Large intestine (tissue), 3 donors: Measurements from ENCODE around the gene POLN. TPM values are rescaled to one million over a fixed set of nuclear protein-coding genes. Genes with fewer than 3 reads are reported as not detected.
"Not testable (repeated sequence)": the region's sequence is repeated elsewhere in the genome, so short reads cannot be mapped to it uniquely, and the experiment has no call there.

Experiments used
- DNase-seq, 2 donors: peaks; one replicate each; pipeline versions ENCODE4 v3.0.0 to v3.0.0-alpha.2; 2013
- H3K27ac ChIP-seq: one replicate; pipeline ENCODE4 v1.5.1; 2013; ENCODE audit warnings: low read length
- H3K27me3 ChIP-seq: 2 replicates; pipeline ENCODE4 v1.6.1; 2013; ENCODE audit warnings: low read length; ENCODE audit not compliant: control insufficient read depth, insufficient read depth
- H3K36me3 ChIP-seq: 2 replicates; pipeline ENCODE4 v1.6.1; 2013; ENCODE audit warnings: low read length; ENCODE audit not compliant: control insufficient read depth, insufficient read depth
- H3K4me1 ChIP-seq: one replicate; pipeline ENCODE4 v1.6.1; 2013; ENCODE audit warnings: low read length; ENCODE audit not compliant: control insufficient read depth, insufficient read depth
- H3K4me3 ChIP-seq: one replicate; pipeline ENCODE4 v1.5.1; 2013; ENCODE audit warnings: low read length
- H3K9me3 ChIP-seq: one replicate; pipeline ENCODE4 v1.6.1; 2013; ENCODE audit warnings: mild to moderate bottlenecking, low read depth, low read length, moderate library complexity; ENCODE audit not compliant: control insufficient read depth
- WGBS: methylation state at CpG from one replicate; pipeline ENCODE4 v1.1.5; 2013; ENCODE audit warnings: low lambda C conversion rate; ENCODE audit not compliant: insufficient coverage; 5-methylcytosine and 5-hydroxymethylcytosine counted together
- polyA plus RNA-seq: library from polyadenylated mRNA; unstranded; fragments of 120-200 nt; gene quantifications from one replicate; pipeline ENCODE4 v1.2.1, GENCODE V29; 2013

POLN gene
- polyA plus RNA-seq, 1 donor = 2.3 TPM

GRCh38 chr4:2243681-2244380 is 1.9 kb upstream of the POLN start:
- WGBS = 57% methylated on average over 2 of the region's 5 CpGs
- H3K27ac ChIP-seq = no peak overlapping the region
- H3K4me1 ChIP-seq = peaks cover 40% of the 10 kb centered on the region

GRCh38 chr4:2241003-2241402 is 918 bp downstream of the POLN start:
- 1% methylated on average over 5 of the region's 7 CpGs for WGBS
- Histone ChIP-seq H3K27me3 (no peaks in the 10 kb centered on the region), H3K36me3 (peaks cover 6% of the 10 kb centered on the region), H3K4me3 (peak overlapping the region; percentile 93), H3K9me3 (no peaks in the 10 kb centered on the region), H3K27ac (peak overlapping the region; percentile 73), H3K4me1 (peaks cover 35% of the 10 kb centered on the region)
- no peak for DNase-seq

More at GRCh38 chr4:2243681-2244380, 1.9 kb upstream of the POLN start:
- Histone ChIP-seq H3K36me3 (peaks cover 15% of the 10 kb centered on the region), H3K9me3 (no peaks in the 10 kb centered on the region), H3K4me3 (no peak overlapping the region), H3K27me3 (no peaks in the 10 kb centered on the region)
- DNase-seq = peak in 1 of 2 donors; percentile 25

GRCh38 chr4:2236944-2237666 is 4.8 kb downstream of the POLN start:
- peaks cover 12% of the 10 kb centered on the region for H3K36me3 ChIP-seq
- H3K9me3 ChIP-seq = no peaks in the 10 kb centered on the region
- peaks cover 10% of the 10 kb centered on the region for H3K4me1 ChIP-seq
- no peak for DNase-seq
- H3K4me3 ChIP-seq = no peak overlapping the region
- WGBS = 50% methylated on average over 1 of the region's 3 CpGs
- H3K27me3 ChIP-seq = no peaks in the 10 kb centered on the region
- H3K27ac ChIP-seq = no peak overlapping the region

DNA sequence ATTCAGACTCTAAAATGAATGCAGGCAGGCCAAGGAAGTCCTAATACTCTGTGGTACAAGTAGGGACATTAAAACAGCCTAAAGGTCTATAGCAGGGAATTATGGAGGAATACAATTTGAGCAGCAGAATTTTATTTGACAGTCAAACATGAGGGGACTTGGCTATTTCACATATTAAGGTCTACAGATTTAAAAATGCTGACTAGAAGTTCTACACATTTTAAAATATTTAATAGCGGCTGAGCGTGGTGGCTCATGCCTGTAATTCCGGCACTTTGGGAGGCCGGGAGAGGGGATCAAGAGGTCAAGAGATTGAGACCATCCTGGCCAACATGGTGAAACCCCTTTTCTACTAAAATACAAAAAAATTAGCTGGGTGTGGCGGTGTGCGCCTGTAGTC is 10.8 kb downstream of the POLN start:
- Histone ChIP-seq H3K9me3 (no peaks in the 10 kb centered on the region), H3K36me3 (peaks cover 10% of the 10 kb centered on the region)

GRCh38 chr4:2226261-2226660 is 15.7 kb downstream of the POLN start:
- Histone ChIP-seq H3K27me3 (no peaks in the 10 kb centered on the region), H3K36me3 (peaks cover 10% of the 10 kb centered on the region), H3K4me3 (no peak overlapping the region), H3K27ac (no peak overlapping the region), H3K9me3 (no peaks in the 10 kb centered on the region), H3K4me1 (no peaks in the 10 kb centered on the region)
- no peak for DNase-seq
- WGBS = 94% methylated on average over 2 of the region's 2 CpGs

More for the DNA sequence above, 10.8 kb downstream of the POLN start:
- H3K4me1 ChIP-seq = no peaks in the 10 kb centered on the region
- no CpG with 5 or more reads among the region's 6 CpGs for WGBS
- H3K4me3 ChIP-seq = no peak overlapping the region
- DNase-seq = no peak
- H3K27ac ChIP-seq = no peak overlapping the region
- H3K27me3 ChIP-seq = no peaks in the 10 kb centered on the region

GRCh38 chr4:2222838-2223237 is 19.1 kb downstream of the POLN start:
- H3K27ac ChIP-seq = no peak overlapping the region
- DNase-seq = no peak
- no CpG with 5 or more reads among the region's 2 CpGs for WGBS
- H3K4me1 ChIP-seq = peaks cover 7% of the 10 kb centered on the region
- no peaks in the 10 kb centered on the region for H3K9me3 ChIP-seq
- no peak overlapping the region for H3K4me3 ChIP-seq
- H3K36me3 ChIP-seq = peaks cover 8% of the 10 kb centered on the region
- H3K27me3 ChIP-seq = no peaks in the 10 kb centered on the region

- not testable (repeated sequence) for H3K4me3 ChIP-seq, H3K9me3 ChIP-seq, H3K4me1 ChIP-seq, H3K36me3 ChIP-seq, H3K27me3 ChIP-seq, H3K27ac ChIP-seq, DNase-seq
- WGBS = no CpG with 5 or more reads among the region's 4 CpGs
Observed at GRCh38 chr4:2221378-2221777, 20.5 kb downstream of the POLN start.

- 71% methylated on average over 1 of the region's 10 CpGs for WGBS
- no peak overlapping the region for H3K27ac ChIP-seq
- H3K4me3 ChIP-seq = no peak overlapping the region
- H3K27me3 ChIP-seq = no peaks in the 10 kb centered on the region
- H3K36me3 ChIP-seq = peaks cover 5% of the 10 kb centered on the region
- DNase-seq = peak; percentile 65 to 69
- H3K4me1 ChIP-seq = peaks cover 7% of the 10 kb centered on the region
- H3K9me3 ChIP-seq = no peaks in the 10 kb centered on the region
Observed at GRCh38 chr4:2220016-2220630, 21.8 kb downstream of the POLN start.

DNA sequence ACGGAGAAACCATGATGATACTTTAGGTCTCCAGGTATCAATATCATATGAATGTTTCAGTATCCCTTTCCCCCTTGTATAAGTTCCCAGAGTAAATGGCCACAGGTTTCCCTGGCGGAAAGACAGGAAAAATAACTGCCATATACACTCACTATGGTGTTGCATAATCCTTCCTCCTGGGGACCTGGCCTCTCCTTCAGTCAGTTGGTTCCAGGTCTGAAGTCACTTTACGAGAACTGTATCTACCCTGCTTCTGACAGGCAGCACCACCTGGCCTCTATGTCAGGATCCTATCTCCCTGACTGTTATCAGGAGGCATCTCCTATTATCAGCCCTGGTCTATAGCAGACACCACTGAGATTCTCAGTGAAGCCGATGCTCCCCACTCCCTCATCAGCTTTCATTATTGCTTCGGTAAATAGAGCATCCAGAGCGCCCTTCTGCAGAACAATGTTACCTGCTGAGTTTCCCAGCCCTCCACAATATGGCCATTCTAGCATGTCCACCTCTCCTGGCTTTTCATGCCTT is 22.6 kb downstream of the POLN start:
- H3K4me1 ChIP-seq = peaks cover 7% of the 10 kb centered on the region
- DNase-seq = peak; percentile 16 to 60
- no peak overlapping the region for H3K4me3 ChIP-seq
- no peaks in the 10 kb centered on the region for H3K27me3 ChIP-seq
- no peaks in the 10 kb centered on the region for H3K9me3 ChIP-seq
- H3K27ac ChIP-seq = no peak overlapping the region
- peaks cover 5% of the 10 kb centered on the region for H3K36me3 ChIP-seq
- no CpG with 5 or more reads among the region's 6 CpGs for WGBS

DNA sequence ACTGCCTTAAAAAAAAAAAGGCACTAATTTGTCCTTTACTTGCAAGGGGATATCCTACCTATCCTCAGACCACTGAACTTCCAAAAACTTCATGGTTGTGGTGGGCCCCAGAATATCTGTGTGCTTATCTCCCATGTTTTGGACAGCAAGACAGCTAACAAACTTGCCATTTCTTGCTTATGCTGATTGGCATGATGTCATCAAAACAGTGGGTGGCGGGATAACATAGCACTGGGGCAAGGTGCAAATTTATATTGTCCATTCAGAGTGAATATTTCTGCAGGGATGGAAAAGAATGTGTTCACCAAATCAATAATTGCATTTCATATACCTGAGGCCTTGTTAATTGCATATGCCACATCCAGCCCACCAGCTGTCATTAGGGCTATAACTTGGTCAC is 23.5 kb downstream of the POLN start:
- H3K27me3 ChIP-seq = no peaks in the 10 kb centered on the region
- peaks cover 7% of the 10 kb centered on the region for H3K4me1 ChIP-seq
- WGBS = no CpG with 5 or more reads among the region's 1 CpG
- no peak overlapping the region for H3K27ac ChIP-seq
- H3K4me3 ChIP-seq = no peak overlapping the region
- DNase-seq = no peak
- H3K36me3 ChIP-seq = peaks cover 4% of the 10 kb centered on the region
- H3K9me3 ChIP-seq = no peaks in the 10 kb centered on the region
